HepG2 (cell line): Measurements from ENCODE around the gene KLF9. TPM values are rescaled to one million over a fixed set of nuclear protein-coding genes. Genes with fewer than 3 reads are reported as not detected.
A peak's percentile ranks its signal among the peaks of the same experiment; 100 is the strongest.

ENCODE experiments used
- CHCHD3 ChIP-seq: sonication (generic); formaldehyde crosslinking; IDR thresholded peaks from 2 replicates; pipeline ENCODE4 v1.8.0; 2022; ENCODE audit warnings: mild to moderate bottlenecking, missing genetic modification reagents, moderate library complexity
- FOXK1 ChIP-seq: sonication (generic); formaldehyde crosslinking; IDR thresholded peaks from 2 replicates; pipeline ENCODE4 v1.4.0; 2020; ENCODE audit warnings: low read depth, missing genetic modification reagents, borderline replicate concordance
- NCOR1 ChIP-seq: fragments of 200-600 bp; sonication (generic); IDR thresholded peaks from 2 replicates; pipeline ENCODE4 v1.7.0; 2017; ENCODE audit warnings: antibody characterized with exemption, low read length, borderline replicate concordance
- PAWR ChIP-seq: sonication (generic); formaldehyde crosslinking; IDR thresholded peaks from 2 replicates; pipeline ENCODE4 v1.4.0; 2020; ENCODE audit warnings: missing genetic modification reagents, mild to moderate bottlenecking, borderline replicate concordance
- REL ChIP-seq: sonication (generic); formaldehyde crosslinking; conservative IDR thresholded peaks from 2 replicates; pipeline ENCODE4 v1.8.0; 2022; ENCODE audit warnings: mild to moderate bottlenecking, missing genetic modification reagents, moderate library complexity
- RFX3 ChIP-seq: IDR thresholded peaks from 2 replicates; pipeline ENCODE4 v1.6.1; 2016; ENCODE audit warnings: missing biosample characterization, missing genetic modification reagents
- TBL1XR1 ChIP-seq: fragments of 150-350 bp; IDR thresholded peaks from 2 replicates; pipeline ENCODE4 v1.6.1; 2014; ENCODE audit warnings: borderline replicate concordance, low read length; ENCODE audit not compliant: partially characterized antibody
- TEAD3 ChIP-seq: optimal IDR thresholded peaks from 2 replicates; pipeline ENCODE3; 2016; ENCODE audit warnings: borderline replicate concordance
- U2AF1 ChIP-seq: fragments of 200-400 bp; formaldehyde crosslinking; optimal IDR thresholded peaks from 2 replicates; pipeline ENCODE3; 2017; ENCODE audit warnings: mild to moderate bottlenecking, low read depth, low read length
- ZFX ChIP-seq: sonication (generic); formaldehyde crosslinking; IDR thresholded peaks from 2 replicates; pipeline ENCODE4 v1.4.0; 2020; ENCODE audit warnings: mild to moderate bottlenecking, low read depth, missing genetic modification reagents, moderate library complexity
- ZNF333 ChIP-seq: sonication (generic); formaldehyde crosslinking; IDR thresholded peaks from 2 replicates; pipeline ENCODE4 v1.4.0; 2020; ENCODE audit warnings: mild to moderate bottlenecking, missing genetic modification reagents, borderline replicate concordance
- ZNF441 ChIP-seq: sonication (generic); formaldehyde crosslinking; IDR thresholded peaks from 2 replicates; pipeline ENCODE4 v1.7.0; 2021; ENCODE audit warnings: missing genetic modification reagents, borderline replicate concordance
- ZNF570 ChIP-seq: sonication (generic); formaldehyde crosslinking; IDR thresholded peaks from 2 replicates; pipeline ENCODE4 v1.4.0; 2020; ENCODE audit warnings: mild to moderate bottlenecking, missing genetic modification reagents, borderline replicate concordance
- ZNF747 ChIP-seq: sonication (generic); formaldehyde crosslinking; IDR thresholded peaks from 2 replicates; pipeline ENCODE4 v1.8.1; 2023; ENCODE audit warnings: missing genetic modification reagents, mild to moderate bottlenecking, borderline replicate concordance
- polyA plus RNA-seq, 8 experiments: library from polyadenylated mRNA; depleted of rRNA in 3 of 8; stranded (reverse) in 7 of 8; unstranded in 1 of 8; fragments of >200 nt; fragmentation: Illumina TruSeq in 4 of 8; extraction: Trizol in 4 of 8; gene quantifications; 2 replicates each; pipeline versions ENCODE4 v1.2.1 to v1.2.3, GENCODE V29; 2011 to 2016; ENCODE audit warnings: low read depth in 4 of 8, missing spikeins in 1 of 8, mixed read lengths in 1 of 8; ENCODE audit not compliant: insufficient read depth in 1 of 8
- total RNA-seq, 5 experiments: library from RNA; depleted of rRNA; stranded (reverse); fragments of >200 nt; fragmentation: Illumina TruSeq; extraction: Trizol; gene quantifications; 2 replicates each; pipeline ENCODE4 v1.2.3, GENCODE V29; 2016; ENCODE audit warnings: low read depth in 1 of 5
- TF ChIP-seq, protein P1 (sequence below): sonication (generic); formaldehyde crosslinking; IDR thresholded peaks from 2 replicates; pipeline ENCODE4 v1.4.0; 2020; ENCODE audit warnings: low read depth, mild to moderate bottlenecking, missing genetic modification reagents
- TF ChIP-seq, protein P2 (sequence below): sonication (generic); formaldehyde crosslinking; IDR thresholded peaks from 2 replicates; pipeline ENCODE4 v1.4.0; 2020; ENCODE audit warnings: missing genetic modification reagents
- TF ChIP-seq, protein P3 (sequence below): sonication (generic); formaldehyde crosslinking; IDR thresholded peaks from 2 replicates; pipeline ENCODE4 v1.5.1; 2020; ENCODE audit warnings: mild to moderate bottlenecking, missing genetic modification reagents, moderate library complexity
- TF ChIP-seq, protein P4 (sequence below): sonication (generic); formaldehyde crosslinking; IDR thresholded peaks from 2 replicates; pipeline ENCODE4 v1.8.0; 2022; ENCODE audit warnings: mild to moderate bottlenecking, missing genetic modification reagents, moderate library complexity
- TF ChIP-seq, protein P5 (sequence below): IDR thresholded peaks from 2 replicates; pipeline ENCODE4 v1.6.1; 2016; ENCODE audit warnings: mild to moderate bottlenecking, missing biosample characterization, missing genetic modification reagents

Gene KLF9
- total and polyA plus RNA-seq, 2 of the 13 experiments (the other 11 are each of a cell fraction or from before 2014, with no cell fraction given): 5.7 to 7.2 TPM

DNA sequence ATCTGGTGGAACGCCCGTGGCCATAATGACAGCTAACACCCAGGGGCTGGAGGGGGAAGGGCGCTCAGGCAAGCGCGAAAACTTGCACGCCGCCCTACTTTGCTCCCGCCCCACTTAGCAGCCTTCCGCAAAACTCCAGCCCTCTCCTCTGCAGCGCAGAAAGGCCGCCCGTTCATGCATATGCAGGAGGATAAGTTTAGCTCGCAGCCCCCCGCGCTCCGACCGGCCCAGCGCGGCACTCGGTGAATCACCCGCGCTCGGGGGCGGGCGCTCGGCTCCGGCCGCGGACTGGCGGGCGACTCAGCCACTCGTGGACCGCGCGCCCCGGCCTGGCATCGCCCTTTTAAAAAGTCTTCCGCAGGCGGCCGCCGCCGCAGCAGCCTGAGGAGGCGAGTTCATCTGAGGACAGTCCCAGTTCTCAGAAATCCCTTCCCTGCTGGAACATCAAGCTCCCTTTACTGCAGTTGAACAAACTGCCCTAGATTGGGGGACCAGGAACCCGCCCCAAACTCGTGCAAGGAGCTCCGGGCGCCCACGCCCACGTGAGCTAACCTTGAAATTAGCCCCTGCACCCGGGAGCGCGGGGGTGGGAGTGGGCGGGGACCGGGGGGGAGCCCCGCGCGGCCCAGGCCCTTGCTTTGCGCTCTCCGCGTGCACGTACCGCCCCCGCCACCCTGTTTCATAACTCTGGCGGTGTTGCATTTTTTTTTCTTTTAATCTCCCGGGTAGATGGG, 4.5 kb upstream of the KLF9 start (continued):
- 0 out of 2 replicates have a peak, but pooled peaks have one; percentile 30 for TF ChIP-seq ZNF747 (CRISPR knock-in tag)
- TF ChIP-seq ZNF441 (CRISPR knock-in tag): peak; percentile 42
- peak; percentile 55 for TF ChIP-seq U2AF1
- TF ChIP-seq, protein P1, sequence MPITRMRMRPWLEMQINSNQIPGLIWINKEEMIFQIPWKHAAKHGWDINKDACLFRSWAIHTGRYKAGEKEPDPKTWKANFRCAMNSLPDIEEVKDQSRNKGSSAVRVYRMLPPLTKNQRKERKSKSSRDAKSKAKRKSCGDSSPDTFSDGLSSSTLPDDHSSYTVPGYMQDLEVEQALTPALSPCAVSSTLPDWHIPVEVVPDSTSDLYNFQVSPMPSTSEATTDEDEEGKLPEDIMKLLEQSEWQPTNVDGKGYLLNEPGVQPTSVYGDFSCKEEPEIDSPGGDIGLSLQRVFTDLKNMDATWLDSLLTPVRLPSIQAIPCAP (CRISPR knock-in tag): no peak
- 0 out of 2 replicates have a peak, but pooled peaks have one; percentile 48 for TF ChIP-seq ZFX (CRISPR knock-in tag)
- TF ChIP-seq TBL1XR1: no peak
- TF ChIP-seq, protein P2, sequence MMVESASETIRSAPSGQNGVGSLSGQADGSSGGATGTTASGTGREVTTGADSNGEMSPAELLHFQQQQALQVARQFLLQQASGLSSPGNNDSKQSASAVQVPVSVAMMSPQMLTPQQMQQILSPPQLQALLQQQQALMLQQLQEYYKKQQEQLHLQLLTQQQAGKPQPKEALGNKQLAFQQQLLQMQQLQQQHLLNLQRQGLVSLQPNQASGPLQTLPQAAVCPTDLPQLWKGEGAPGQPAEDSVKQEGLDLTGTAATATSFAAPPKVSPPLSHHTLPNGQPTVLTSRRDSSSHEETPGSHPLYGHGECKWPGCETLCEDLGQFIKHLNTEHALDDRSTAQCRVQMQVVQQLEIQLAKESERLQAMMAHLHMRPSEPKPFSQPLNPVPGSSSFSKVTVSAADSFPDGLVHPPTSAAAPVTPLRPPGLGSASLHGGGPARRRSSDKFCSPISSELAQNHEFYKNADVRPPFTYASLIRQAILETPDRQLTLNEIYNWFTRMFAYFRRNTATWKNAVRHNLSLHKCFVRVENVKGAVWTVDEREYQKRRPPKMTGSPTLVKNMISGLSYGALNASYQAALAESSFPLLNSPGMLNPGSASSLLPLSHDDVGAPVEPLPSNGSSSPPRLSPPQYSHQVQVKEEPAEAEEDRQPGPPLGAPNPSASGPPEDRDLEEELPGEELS (CRISPR knock-in tag): no peak; the same call in 1 of the 2 replicates
- TF ChIP-seq RFX3 (CRISPR knock-in tag): no peak
- TF ChIP-seq CHCHD3 (CRISPR knock-in tag): no peak
- TF ChIP-seq FOXK1 (CRISPR knock-in tag): no peak
- TF ChIP-seq PAWR: no peak
- TF ChIP-seq ZNF333 (CRISPR knock-in tag): no peak
- no peak for TF ChIP-seq TEAD3
- TF ChIP-seq ZNF570: no peak
- no peak; the same call in 1 of the 2 replicates for TF ChIP-seq NCOR1
- TF ChIP-seq, protein P3, sequence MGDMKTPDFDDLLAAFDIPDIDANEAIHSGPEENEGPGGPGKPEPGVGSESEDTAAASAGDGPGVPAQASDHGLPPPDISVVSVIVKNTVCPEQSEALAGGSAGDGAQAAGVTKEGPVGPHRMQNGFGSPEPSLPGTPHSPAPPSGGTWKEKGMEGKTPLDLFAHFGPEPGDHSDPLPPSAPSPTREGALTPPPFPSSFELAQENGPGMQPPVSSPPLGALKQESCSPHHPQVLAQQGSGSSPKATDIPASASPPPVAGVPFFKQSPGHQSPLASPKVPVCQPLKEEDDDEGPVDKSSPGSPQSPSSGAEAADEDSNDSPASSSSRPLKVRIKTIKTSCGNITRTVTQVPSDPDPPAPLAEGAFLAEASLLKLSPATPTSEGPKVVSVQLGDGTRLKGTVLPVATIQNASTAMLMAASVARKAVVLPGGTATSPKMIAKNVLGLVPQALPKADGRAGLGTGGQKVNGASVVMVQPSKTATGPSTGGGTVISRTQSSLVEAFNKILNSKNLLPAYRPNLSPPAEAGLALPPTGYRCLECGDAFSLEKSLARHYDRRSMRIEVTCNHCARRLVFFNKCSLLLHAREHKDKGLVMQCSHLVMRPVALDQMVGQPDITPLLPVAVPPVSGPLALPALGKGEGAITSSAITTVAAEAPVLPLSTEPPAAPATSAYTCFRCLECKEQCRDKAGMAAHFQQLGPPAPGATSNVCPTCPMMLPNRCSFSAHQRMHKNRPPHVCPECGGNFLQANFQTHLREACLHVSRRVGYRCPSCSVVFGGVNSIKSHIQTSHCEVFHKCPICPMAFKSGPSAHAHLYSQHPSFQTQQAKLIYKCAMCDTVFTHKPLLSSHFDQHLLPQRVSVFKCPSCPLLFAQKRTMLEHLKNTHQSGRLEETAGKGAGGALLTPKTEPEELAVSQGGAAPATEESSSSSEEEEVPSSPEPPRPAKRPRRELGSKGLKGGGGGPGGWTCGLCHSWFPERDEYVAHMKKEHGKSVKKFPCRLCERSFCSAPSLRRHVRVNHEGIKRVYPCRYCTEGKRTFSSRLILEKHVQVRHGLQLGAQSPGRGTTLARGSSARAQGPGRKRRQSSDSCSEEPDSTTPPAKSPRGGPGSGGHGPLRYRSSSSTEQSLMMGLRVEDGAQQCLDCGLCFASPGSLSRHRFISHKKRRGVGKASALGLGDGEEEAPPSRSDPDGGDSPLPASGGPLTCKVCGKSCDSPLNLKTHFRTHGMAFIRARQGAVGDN: peak; percentile 77; the same call in 1 of the 2 replicates
- TF ChIP-seq REL: peak; percentile 21; the same call in 1 of the 2 replicates
- TF ChIP-seq, protein P4, sequence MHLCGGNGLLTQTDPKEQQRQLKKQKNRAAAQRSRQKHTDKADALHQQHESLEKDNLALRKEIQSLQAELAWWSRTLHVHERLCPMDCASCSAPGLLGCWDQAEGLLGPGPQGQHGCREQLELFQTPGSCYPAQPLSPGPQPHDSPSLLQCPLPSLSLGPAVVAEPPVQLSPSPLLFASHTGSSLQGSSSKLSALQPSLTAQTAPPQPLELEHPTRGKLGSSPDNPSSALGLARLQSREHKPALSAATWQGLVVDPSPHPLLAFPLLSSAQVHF (CRISPR knock-in tag): 0 out of 2 replicates have a peak, but pooled peaks have one; percentile 54
- TF ChIP-seq, protein P5, sequence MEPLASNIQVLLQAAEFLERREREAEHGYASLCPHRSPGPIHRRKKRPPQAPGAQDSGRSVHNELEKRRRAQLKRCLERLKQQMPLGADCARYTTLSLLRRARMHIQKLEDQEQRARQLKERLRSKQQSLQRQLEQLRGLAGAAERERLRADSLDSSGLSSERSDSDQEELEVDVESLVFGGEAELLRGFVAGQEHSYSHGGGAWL: 0 out of 2 replicates have a peak, but pooled peaks have one; percentile 12
